Left lobe of liver (tissue), 2 donors: Measurements from ENCODE around the gene CDC25C. TPM values are rescaled to one million over a fixed set of nuclear protein-coding genes. Genes with fewer than 3 reads are reported as not detected.
"Not testable (repeated sequence)": the region's sequence is repeated elsewhere in the genome, so short reads cannot be mapped to it uniquely, and the experiment has no call there.

Experiments used
- ATAC-seq: fragments of 200-7000 bp; cut with Tn5 transposase; one replicate; pipeline ENCODE4 v1.9.1; 2020; ENCODE audit warnings: mild to moderate bottlenecking, moderate library complexity
- DNase-seq: peaks from one replicate; pipeline ENCODE4 v3.0.0-alpha.2; 2020; ENCODE audit warnings: low spot score
- total RNA-seq: library from RNA; stranded (reverse); gene quantifications from one replicate; pipeline ENCODE4 v1.2.1, GENCODE V29; 2021
- donor health status: DM: no; HTN: no; CAD: no; lungs with moderate emphysema.
- donor health status: DM: no; HTN: yes; CAD: no.

The CDC25C gene
- total RNA-seq, 1 donor from 2014 or later, result not detected

DNA sequence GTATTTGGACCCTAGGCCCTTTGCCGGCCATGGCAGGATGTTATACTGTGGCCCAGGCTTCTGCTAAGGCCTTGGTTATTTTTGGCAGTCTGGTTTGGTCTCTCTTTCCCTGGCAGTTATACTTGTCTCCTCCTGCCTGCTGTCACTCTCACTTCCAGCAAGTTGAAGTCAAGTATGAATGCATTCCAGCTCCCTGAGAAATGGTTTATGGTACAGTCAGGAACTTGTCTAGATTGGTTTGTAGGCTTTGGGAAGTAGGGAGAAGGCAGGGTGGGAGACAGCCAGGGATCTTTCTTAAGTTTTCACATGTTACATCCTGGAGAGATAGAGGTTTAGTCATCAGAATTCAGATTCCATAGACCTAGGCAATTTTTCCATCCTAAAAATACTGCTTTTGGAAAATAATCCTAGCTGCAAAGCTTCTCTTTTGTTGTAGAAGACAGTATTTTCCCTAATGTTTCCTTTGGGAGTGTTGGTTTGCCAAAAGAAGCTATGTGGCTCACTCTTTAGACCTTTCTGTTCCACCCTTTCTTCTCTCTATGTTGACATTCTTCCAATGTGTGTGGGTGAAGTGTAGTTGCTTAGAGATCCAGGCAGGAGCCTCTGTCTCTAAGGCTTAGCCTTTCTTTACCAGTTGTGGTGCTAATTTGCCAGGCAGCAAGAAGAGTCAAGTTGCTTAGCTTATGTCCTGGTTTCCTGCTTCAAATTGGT lies 18.4 kb upstream of the CDC25C start:
- ATAC-seq (no peak), DNase-seq (no peak)

DNA sequence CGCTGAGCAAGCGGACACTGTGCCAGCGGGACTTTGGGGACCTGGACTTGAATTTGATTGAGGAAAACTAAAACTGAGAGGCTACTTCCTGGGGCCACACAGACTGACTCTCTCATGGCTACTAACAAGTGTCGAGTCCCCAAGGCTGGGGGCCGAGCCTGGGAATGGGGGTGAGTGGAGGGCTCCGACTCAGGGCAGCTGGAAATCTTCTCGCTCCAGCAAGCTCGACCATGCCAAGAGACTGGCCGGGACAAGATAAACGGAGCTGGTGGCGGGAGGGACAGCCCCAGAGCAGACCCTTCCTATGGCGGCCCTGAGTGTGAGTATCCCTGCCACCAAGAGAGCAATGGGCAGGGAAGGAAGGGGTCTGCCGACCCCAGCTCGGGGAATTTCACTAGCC lies 15.3 kb upstream of the CDC25C start:
- DNase-seq, result no peak
- ATAC-seq, result no peak

DNA sequence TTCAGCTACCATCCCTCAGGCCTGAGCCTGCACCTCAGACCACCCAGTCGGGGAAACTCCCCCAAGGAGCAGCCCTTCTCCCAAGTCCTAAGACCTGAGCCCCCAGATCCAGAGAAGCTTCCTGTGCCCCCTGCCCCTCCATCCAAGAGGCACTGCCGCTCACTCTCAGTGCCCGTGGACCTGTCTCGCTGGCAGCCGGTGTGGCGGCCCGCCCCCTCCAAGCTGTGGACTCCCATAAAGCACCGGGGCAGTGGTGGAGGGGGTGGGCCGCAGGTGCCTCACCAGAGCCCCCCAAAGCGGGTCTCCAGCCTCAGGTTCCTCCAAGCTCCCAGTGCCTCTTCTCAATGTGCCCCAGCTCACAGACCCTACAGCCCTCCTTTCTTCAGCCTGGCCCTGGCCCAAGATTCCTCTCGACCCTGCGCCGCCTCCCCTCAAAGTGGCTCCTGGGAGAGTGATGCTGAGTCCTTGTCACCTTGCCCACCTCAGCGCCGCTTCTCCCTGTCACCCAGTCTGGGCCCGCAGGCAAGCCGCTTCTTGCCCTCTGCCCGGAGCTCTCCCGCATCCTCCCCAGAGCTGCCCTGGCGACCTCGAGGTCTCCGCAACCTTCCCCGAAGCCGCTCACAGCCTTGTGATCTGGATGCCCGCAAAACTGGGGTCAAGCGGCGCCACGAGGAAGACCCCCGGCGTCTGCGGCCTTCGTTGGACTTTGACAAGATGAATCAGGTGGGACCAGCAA lies 13.5 kb upstream of the CDC25C start:
- ATAC-seq (no peak), DNase-seq (no peak)

DNA sequence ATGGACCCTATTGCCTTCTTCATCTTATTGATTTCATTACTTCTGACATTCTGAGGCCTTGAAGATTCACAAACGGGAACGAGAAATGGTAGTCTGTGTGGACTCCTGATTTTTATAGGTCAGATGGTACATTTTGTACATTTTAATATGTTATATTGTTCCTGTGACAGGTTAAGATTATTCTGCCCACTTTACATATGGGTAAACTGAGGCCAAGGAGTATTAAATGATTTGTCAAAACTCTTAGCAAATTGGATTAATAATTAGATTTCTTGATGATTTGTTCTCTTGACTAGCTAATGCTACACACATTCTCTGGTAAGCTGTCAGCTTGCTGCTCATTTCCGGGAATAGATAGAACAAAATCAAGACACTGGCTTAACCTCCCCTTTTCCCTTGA lies 8.4 kb upstream of the CDC25C start:
- ATAC-seq, result no peak
- DNase-seq, result no peak

DNA sequence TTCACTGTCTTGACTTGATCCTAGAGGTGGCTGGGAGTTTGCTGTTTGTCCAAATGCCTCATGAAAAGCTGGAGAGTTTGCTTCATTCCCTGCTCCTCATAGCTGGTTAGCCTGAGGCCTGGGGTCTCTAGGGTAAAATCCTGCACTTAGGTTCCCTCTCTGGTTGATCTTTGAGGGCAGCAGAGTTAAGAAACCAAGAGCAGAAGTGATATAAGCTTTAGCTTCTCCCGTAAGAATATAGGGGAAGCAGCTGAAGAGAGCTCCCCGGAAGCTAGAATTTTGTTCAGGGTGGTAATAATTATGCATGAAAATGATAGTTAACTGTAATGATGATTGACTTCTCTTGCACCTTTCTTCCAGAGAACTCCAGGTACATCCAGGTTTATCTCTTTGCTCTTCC lies 7.9 kb upstream of the CDC25C start:
- ATAC-seq (no peak), DNase-seq (no peak)

DNA sequence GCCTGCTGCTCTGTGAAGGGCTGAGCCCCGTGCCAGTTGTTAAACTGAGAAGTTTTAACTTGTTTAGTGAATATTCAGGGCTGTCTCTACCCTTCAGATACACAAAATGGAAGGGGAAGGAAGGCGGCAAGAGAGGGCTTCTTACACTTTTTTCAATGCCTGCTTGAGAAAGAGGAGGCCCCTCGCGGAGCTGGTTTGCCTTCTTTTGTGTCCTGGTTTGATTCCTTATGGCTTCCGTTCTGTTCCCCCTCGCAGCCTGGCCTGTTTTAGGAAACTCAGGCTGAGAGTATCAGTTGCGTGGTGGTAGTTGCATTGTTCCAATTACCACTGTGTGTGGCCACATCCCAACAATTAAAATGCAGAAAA lies 7.5 kb upstream of the CDC25C start:
- ATAC-seq (no peak), DNase-seq (no peak)

DNA sequence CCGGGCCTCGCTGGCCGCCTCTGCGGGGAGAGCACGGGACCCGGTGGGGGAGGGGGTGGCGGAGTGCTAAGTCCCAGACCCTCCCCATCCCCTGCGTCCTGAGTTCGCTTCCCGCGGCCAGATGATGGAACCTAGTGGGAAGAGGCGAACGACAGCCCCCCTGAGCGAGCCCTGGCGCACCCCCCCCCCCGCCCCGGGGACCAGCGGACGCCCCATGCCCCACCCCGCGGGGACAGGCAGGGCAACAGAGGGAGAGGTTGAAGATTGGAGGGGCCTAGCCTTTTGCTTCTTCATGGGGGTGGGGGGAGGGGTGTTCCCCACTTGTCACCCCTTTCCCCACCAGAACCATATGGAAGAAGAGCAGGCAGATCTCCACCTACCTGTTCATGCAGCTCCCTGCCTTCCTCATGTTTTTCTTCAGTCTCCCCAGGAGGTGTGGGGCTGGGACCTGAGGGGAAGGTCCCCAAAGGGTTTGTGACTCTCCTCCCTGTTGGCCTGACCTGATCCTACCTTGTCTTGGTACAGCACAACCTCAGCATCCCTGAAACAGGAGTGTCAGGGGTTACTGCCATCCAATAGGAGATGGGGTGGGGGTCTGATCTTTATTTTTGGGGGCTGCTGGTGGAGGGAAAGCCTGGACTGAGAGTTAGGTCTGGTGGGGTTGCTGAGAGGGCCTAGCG lies 6.9 kb upstream of the CDC25C start:
- DNase-seq (no peak), ATAC-seq (no peak)

DNA sequence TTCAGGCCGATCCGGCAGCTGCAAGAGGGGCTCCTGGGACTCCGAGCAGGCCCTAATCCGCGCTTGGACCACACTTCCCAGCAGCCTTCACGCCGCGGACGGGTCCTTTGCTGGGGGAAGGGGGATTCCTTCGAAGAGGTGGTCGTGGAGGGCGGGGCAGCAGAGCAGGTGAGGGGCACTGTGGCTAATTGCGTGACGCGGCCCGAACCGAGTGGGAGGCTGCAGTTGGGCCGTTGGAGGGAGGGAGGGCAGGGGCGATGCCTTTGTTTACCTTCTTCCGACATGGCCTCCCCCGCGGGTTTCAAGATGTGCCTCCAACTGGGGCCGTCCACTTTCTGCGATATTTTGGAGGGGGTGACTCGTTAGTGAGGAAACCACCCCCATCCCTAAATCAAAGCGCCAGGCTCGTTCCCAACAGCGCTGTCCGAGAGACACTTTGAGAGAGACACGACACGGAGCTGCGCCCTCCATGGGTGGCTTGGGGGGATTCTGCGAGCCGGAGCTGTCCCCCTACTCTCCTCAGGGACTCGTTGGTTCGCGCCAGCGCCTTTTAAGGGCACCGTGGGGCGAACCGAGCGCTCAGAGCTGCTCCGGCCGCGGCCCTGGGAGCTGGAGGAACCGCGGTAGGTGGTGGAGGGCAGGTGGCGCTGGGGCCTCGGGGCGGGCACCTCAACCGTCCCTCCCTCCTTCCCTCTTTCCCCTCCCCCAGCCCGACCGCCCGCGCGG lies 6.2 kb upstream of the CDC25C start, which contains the start of gene FAM53C:
Gene FAM53C, plus strand, starts transcription at position 582 of the 726 bp plus-strand sequence. CDS start 3,070 bp downstream, outside the sequence.
- peak; percentile 96 for DNase-seq
- ATAC-seq, result peak; percentile 92

DNA sequence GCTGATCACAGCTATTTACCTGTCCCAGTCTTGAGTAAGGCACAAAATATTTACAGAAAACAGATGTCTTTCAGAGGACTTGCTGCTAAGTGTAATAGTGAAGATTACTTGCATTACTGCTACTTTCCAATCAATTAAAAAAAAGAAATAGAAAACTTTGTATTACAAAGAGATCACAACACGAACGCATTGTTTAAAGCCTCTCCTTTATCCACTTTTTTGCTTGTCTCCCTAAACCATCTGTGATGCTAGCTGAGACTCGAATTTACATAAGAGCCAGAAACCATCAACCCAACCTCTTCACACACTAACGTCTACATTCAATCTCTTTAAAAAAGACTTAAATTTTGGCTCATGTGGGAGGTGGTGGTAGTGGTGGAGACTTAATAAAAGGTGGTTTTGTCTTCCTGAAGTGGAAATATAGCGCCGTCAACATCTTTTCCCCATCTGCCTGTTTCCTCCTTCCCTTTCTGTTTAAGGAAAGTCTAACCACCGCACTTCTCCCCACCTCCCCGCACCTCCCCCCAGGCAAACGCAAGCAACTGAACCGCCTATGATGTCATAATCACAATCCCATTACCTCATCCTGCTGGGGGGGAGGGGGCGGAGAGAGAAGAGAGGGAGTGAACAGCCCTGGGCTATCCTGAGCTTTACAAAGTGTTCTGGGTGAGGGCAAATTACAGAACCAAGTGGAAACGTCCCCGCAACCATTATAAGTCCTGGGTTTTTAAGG lies 5.5 kb upstream of the CDC25C start:
- ATAC-seq (peak; percentile 42), DNase-seq (no peak)

DNA sequence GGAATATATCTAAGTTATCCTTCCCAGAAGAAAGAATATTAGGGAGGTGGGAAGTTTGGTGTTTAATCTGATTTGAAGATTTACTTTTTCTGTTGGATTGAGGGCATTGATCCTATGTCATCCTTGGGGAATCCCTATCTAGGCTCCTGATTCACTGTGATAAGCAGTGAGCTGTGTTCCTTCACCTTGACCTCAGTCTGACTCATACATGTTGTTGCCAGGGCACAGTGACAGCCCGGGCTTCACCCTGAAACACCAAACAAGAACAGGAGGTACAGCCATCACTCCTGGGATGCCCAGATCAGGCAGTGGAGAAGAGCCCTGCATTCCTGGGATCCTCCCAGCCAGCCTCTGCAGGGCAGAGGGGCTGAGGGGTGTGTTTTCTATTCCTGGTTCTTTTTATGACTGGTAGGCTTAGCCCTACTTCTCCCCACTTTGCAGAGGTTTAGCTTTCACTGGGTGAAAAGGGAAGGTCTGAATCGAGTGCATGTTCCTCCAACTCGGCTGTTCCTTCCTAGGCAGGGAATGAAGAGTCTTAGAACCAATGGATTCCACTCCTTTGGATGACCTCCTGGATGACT lies 3.4 kb upstream of the CDC25C start:
- DNase-seq (no peak), ATAC-seq (no peak)

DNA sequence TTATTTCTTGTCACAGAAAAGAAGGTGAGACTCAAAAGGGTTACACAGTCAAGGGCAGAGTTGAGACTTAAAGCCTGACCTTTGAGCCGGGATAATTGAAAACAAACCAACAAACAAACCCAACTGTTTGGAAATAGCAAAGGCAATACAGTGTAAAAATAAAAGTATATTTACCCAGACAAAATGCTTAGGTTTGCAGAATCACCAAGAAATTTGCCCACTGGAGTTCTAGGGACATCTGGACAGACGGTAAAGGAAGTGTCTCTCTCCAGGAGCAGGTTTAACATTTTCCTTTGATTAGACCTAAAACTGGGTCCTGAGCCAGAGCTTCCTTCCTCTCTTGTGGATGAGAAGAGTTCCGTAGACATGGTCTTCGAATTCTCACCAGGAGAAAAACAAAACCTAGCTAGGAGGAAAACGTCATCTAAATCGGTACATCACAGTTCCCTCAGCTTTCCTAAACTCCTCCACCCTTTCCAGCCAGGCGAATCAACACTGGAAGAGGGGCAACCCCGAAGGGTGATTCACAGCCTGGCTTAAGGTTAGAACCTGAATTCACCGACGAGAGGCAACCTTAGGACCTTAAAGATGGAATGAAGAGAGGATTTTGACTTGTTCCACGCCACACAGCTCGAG lies 673 bp downstream of the CDC25C start:
- ATAC-seq (no peak), DNase-seq (no peak)

DNA sequence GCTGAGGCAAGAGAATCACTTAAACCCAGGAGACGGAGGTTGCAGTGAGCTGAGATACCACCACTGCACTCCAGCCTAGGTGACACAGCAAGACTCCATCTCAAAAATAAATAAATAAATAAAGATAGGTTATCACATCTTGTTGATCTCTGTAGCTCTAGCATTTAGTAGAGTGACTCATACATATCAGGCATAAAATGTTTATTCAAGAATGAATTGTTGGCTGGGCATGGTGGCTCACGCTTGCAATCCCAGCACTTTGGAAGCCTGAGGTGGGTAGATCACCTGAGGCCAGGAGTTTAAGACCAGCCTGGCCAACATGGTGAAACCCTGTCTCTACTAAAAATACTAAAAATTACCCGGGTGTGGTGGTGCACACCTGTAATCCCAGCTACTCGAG lies 13.4 kb downstream of the CDC25C start:
- ATAC-seq, DNase-seq: not testable (repeated sequence)

DNA sequence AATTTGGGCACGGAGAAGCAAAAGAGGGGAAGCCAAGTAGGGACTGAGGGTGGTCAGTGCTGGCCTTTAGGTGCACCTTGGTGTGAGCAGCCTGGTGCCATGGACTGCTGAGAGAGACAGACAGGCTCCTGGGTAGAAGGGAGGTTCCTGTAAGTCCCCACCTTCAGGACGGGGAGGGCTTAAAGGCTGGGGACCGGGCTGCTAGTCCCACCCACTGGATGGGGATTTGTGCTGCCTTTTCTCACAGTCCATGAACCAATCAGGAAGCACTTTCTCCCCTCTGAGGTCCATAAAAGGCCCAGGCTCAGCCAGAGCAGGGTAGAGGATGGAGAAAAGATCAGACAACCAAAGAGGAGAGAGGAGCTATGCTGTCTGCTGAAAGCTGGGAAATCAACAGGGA lies 15.2 kb downstream of the CDC25C start:
- DNase-seq (no peak), ATAC-seq (no peak)

DNA sequence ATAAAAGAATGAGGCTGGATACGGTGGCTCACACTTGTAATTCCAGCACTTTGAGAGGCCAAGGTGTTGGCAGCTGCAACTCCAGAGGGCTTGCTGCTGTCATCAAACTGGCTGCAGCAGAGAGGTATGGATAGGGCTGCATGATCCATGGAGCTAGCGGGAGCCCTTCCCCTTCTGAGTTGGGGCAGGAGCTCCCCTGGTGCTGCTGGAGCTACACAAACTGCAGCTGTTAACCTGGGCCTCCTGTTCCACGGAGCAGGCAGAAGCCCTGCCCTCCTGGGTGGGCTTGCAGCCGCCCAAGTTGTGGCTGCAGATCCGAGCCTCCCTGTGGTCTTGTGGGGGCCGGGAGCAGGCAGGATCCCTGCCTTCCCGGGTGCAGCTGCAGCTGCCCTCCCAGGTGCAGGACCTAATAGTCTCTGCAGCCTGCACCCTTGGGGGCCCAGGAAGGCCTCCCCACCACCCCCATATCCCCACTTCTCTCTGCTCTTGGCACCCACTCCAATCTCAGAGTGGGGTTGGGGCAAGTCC lies 15.8 kb downstream of the CDC25C start:
- no peak for DNase-seq
- no peak for ATAC-seq

DNA sequence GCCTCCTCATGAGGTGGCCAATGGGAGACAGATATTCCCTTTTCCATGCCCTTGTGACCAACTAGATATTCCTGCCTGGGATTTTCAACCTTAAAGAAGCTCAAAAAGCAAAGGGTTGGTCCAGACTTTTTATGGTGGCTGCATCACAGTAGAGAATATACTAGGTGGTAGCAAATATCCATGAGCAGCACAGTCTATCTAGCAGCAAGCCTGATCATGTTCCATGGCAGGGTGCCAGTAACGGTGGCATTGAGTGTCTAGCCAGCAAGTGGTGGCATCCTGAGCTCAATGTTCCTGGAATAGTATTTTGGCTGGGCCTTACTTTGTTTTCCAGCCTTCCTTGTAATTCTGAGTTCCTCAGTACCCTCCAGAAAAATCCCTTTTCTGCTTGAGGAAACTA lies 25.8 kb downstream of the CDC25C start:
- ATAC-seq, result peak; percentile 33
- DNase-seq, result no peak

DNA sequence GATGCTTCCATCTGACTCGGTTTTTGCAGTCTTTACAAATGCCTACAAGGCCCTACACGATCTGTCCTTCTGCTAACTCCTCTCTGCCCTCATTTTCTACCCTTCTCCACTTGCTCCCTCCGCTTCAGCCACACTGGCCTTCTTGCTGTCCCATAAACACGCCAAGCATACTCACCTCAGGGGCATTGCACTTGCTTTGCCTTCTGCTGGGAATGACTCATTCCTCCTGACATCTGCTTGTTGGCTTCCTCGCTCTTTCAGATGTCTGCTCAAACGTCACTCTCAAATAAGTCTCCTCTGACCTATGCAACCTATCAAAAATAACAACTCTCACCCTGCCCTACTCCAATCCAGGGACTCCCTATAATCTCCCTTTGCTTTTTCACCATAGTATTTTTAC lies 28.2 kb downstream of the CDC25C start:
- DNase-seq, result no peak

DNA sequence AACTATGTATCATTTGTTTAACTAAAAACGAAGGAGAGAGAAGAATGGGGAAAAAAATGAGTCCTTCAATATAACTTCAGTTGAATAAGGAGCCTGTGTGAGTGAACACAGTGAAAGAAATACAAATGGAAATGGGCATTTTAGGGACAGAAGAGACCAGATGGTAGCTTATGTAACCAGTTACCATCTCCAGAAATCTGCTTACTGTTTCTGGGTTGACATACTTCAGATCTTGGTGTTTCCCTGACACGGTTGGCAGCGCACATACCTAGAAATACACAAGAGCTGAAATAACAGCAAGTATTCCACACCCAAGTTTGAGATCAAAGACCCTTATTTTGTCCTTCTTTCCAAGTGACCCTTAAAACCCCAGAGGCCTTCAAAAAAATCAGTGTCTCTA lies 42.3 kb downstream of the CDC25C start:
- DNase-seq, result no peak
- ATAC-seq, result no peak

More for the DNA sequence above, 28.2 kb downstream of the CDC25C start:
- ATAC-seq, result no peak

DNA sequence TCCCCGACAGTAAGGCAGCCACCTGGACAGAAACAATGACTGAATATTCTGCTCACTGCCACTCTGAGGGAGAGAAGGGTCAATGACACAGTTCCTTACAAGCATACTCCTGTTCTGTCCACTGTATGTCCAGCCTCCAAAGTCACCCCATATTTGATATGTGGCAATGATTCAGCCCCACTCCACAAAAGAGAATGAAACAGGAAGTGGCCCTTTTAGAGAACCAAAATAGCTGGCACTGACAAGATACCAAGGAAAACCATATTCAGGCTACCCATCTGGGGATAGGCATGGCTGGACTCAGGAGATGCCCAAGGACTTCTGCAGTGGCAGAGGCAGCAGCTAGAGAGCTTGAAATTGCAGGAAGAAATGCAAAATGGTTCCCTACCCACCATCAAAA lies 44.4 kb downstream of the CDC25C start:
- DNase-seq, result no peak
- no peak for ATAC-seq

DNA sequence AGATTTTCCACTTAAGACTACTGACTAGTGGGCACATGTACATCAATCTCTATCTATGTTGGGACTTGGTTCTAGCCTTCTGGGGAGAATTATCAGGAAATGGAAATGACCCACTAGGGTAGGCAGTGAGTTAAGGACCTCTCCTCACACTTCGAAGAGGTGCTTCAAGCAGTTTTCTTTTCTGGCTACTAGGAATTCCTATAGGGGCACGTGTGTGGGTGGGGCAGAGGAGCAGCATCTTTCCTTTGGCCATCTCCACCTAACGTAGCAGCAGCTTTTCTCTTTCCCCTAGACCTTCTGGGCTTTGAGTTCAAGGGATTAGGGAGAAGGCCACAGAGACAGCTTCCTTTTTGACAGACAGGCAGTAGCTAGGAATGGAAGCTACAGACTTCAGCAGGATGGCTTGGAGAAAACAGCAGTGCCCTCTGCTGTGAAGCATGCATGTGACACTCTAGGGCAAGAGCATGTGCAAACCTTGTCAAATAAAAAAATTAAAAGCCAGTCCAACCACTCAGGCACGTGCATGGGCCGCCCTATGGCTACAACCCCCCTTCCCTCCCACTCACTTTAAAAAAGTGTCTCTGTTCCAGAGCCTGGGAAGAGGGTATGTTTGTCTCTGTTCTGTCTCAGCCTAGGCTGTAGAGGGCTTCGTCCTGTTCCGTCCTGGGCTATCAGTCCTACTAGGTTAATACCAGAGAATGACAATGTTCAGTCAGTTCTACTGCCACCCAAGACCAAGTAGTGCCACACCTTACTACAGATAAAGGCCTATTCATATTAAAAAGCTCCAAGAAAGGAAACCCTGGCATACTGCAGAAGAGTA lies 48.5 kb downstream of the CDC25C start:
- ATAC-seq (peak; percentile 100), DNase-seq (peak; percentile 63)
